ENCODE data around the gene MGA. TPM values are rescaled to one million over a fixed set of nuclear protein-coding genes. Genes with fewer than 3 reads are reported as not detected.

Gene MGA
- total RNA-seq, 1 experiment from 2014 or later: 35.9 TPM

GRCh38 chr15:41640985-41641384 is 19.2 kb upstream of the MGA start:
- H3K27ac Mint-ChIP-seq: no peak overlapping the region
- POLR2A ChIA-PET: no interaction called here
- H3K9me3 Mint-ChIP-seq: no peaks in the 10 kb centered on the region
- no peaks in the 10 kb centered on the region for H3K36me3 Mint-ChIP-seq
- CTCF ChIA-PET: no interaction called here
- no peak overlapping the region for H3K4me3 Mint-ChIP-seq
- no peaks in the 10 kb centered on the region for H3K27me3 Mint-ChIP-seq (ENCODE audit: low read depth)
- no peaks in the 10 kb centered on the region for H3K4me1 Mint-ChIP-seq
- no peak for ATAC-seq
- no peak for DNase-seq (ENCODE audit: low spot score)
- TF ChIP-seq, protein P1, sequence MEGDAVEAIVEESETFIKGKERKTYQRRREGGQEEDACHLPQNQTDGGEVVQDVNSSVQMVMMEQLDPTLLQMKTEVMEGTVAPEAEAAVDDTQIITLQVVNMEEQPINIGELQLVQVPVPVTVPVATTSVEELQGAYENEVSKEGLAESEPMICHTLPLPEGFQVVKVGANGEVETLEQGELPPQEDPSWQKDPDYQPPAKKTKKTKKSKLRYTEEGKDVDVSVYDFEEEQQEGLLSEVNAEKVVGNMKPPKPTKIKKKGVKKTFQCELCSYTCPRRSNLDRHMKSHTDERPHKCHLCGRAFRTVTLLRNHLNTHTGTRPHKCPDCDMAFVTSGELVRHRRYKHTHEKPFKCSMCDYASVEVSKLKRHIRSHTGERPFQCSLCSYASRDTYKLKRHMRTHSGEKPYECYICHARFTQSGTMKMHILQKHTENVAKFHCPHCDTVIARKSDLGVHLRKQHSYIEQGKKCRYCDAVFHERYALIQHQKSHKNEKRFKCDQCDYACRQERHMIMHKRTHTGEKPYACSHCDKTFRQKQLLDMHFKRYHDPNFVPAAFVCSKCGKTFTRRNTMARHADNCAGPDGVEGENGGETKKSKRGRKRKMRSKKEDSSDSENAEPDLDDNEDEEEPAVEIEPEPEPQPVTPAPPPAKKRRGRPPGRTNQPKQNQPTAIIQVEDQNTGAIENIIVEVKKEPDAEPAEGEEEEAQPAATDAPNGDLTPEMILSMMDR (IDR thresholded peaks at IDR 0.05): no peak
- TF ChIP-seq STAT6 (CRISPR knock-in tag; conservative IDR thresholded peaks at IDR 0.05; ENCODE audit: low read depth) (no peak), OVOL2 (CRISPR knock-in tag; IDR thresholded peaks at IDR 0.05; ENCODE audit: borderline replicate concordance) (no peak), ATF1 (CRISPR knock-in tag; IDR thresholded peaks at IDR 0.05) (no peak), CBFB (CRISPR knock-in tag; IDR thresholded peaks at IDR 0.05; ENCODE audit: low read depth) (no peak), SP1 (CRISPR knock-in tag; conservative IDR thresholded peaks at IDR 0.05) (no peak), HMGA2 (CRISPR knock-in tag; IDR thresholded peaks at IDR 0.05) (no peak), ZBTB43 (CRISPR knock-in tag; IDR thresholded peaks at IDR 0.05) (no peak), GABPB1 (CRISPR knock-in tag; IDR thresholded peaks at IDR 0.05) (no peak), ETV6 (CRISPR knock-in tag; IDR thresholded peaks at IDR 0.05) (no peak), MLX (CRISPR knock-in tag; IDR thresholded peaks at IDR 0.05) (no peak), TEAD1 (CRISPR knock-in tag; IDR thresholded peaks at IDR 0.05) (no peak), CREB1 (CRISPR knock-in tag; IDR thresholded peaks at IDR 0.05) (no peak), ZNF281 (CRISPR knock-in tag; IDR thresholded peaks at IDR 0.05) (no peak), SMAD4 (CRISPR knock-in tag; IDR thresholded peaks at IDR 0.05) (no peak)
- TF ChIP-seq, protein P2, sequence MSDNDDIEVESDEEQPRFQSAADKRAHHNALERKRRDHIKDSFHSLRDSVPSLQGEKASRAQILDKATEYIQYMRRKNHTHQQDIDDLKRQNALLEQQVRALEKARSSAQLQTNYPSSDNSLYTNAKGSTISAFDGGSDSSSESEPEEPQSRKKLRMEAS (CRISPR knock-in tag; IDR thresholded peaks at IDR 0.05): no peak
- TF ChIP-seq, protein P3, sequence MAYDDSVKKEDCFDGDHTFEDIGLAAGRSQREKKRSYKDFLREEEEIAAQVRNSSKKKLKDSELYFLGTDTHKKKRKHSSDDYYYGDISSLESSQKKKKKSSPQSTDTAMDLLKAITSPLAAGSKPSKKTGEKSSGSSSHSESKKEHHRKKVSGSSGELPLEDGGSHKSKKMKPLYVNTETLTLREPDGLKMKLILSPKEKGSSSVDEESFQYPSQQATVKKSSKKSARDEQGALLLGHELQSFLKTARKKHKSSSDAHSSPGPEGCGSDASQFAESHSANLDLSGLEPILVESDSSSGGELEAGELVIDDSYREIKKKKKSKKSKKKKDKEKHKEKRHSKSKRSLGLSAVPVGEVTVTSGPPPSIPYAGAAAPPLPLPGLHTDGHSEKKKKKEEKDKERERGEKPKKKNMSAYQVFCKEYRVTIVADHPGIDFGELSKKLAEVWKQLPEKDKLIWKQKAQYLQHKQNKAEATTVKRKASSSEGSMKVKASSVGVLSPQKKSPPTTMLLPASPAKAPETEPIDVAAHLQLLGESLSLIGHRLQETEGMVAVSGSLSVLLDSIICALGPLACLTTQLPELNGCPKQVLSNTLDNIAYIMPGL (CRISPR knock-in tag; IDR thresholded peaks at IDR 0.05): no peak
- TF ChIP-seq, protein P4, sequence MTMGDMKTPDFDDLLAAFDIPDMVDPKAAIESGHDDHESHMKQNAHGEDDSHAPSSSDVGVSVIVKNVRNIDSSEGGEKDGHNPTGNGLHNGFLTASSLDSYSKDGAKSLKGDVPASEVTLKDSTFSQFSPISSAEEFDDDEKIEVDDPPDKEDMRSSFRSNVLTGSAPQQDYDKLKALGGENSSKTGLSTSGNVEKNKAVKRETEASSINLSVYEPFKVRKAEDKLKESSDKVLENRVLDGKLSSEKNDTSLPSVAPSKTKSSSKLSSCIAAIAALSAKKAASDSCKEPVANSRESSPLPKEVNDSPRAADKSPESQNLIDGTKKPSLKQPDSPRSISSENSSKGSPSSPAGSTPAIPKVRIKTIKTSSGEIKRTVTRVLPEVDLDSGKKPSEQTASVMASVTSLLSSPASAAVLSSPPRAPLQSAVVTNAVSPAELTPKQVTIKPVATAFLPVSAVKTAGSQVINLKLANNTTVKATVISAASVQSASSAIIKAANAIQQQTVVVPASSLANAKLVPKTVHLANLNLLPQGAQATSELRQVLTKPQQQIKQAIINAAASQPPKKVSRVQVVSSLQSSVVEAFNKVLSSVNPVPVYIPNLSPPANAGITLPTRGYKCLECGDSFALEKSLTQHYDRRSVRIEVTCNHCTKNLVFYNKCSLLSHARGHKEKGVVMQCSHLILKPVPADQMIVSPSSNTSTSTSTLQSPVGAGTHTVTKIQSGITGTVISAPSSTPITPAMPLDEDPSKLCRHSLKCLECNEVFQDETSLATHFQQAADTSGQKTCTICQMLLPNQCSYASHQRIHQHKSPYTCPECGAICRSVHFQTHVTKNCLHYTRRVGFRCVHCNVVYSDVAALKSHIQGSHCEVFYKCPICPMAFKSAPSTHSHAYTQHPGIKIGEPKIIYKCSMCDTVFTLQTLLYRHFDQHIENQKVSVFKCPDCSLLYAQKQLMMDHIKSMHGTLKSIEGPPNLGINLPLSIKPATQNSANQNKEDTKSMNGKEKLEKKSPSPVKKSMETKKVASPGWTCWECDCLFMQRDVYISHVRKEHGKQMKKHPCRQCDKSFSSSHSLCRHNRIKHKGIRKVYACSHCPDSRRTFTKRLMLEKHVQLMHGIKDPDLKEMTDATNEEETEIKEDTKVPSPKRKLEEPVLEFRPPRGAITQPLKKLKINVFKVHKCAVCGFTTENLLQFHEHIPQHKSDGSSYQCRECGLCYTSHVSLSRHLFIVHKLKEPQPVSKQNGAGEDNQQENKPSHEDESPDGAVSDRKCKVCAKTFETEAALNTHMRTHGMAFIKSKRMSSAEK (CRISPR knock-in tag; IDR thresholded peaks at IDR 0.05; ENCODE audit: borderline replicate concordance): no peak
- TF ChIP-seq, protein P5, sequence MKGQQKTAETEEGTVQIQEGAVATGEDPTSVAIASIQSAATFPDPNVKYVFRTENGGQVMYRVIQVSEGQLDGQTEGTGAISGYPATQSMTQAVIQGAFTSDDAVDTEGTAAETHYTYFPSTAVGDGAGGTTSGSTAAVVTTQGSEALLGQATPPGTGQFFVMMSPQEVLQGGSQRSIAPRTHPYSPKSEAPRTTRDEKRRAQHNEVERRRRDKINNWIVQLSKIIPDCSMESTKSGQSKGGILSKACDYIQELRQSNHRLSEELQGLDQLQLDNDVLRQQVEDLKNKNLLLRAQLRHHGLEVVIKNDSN (CRISPR knock-in tag; IDR thresholded peaks at IDR 0.05): no peak

Data from WTC11 (cell line).